ENCODE measurements around the gene MRPL36.
"Not testable (repeated sequence)": the region's sequence is repeated elsewhere in the genome, so short reads cannot be mapped to it uniquely, and the experiment has no call there.

MRPL36 gene

GRCh38 chr5:1831677-1832313 is 32.2 kb upstream of the MRPL36 start:
- DNase-seq: no peak

- no peak for DNase-seq
Measured at GRCh38 chr5:1831257-1831656, 31.6 kb upstream of the MRPL36 start.

- no peak for DNase-seq
Measured at GRCh38 chr5:1830571-1831228, 31.1 kb upstream of the MRPL36 start.

- no peak for DNase-seq
Measured at GRCh38 chr5:1827886-1828397, 28.3 kb upstream of the MRPL36 start.

GRCh38 chr5:1827025-1827885 is 27.6 kb upstream of the MRPL36 start:
- no peak for DNase-seq

GRCh38 chr5:1826235-1826980 is 26.8 kb upstream of the MRPL36 start:
- no peak for DNase-seq

GRCh38 chr5:1824903-1825841 is 25.5 kb upstream of the MRPL36 start:
- DNase-seq: no peak

GRCh38 chr5:1824109-1824821 is 24.6 kb upstream of the MRPL36 start:
- DNase-seq: no peak

GRCh38 chr5:1823381-1824034 is 23.9 kb upstream of the MRPL36 start:
- no peak for DNase-seq

GRCh38 chr5:1821862-1822261 is 22.2 kb upstream of the MRPL36 start:
- no peak for DNase-seq

- DNase-seq: no peak
Measured at GRCh38 chr5:1820926-1821325, 21.3 kb upstream of the MRPL36 start.

GRCh38 chr5:1820381-1820780 is 20.7 kb upstream of the MRPL36 start:
- no peak for DNase-seq

GRCh38 chr5:1819458-1819857 is 19.8 kb upstream of the MRPL36 start:
- no peak for DNase-seq

- no peak for DNase-seq
Measured at GRCh38 chr5:1818784-1819183, 19.1 kb upstream of the MRPL36 start.

- no peak for DNase-seq
Measured at GRCh38 chr5:1817261-1818043, 17.8 kb upstream of the MRPL36 start.

GRCh38 chr5:1816495-1817089 is 17.0 kb upstream of the MRPL36 start:
- not testable (repeated sequence) for DNase-seq

GRCh38 chr5:1815881-1816292 is 16.2 kb upstream of the MRPL36 start:
- DNase-seq: no peak

- no peak for DNase-seq
Measured at GRCh38 chr5:1815071-1815786, 15.6 kb upstream of the MRPL36 start.
